ENCODE data around the gene KCNAB1.
"Not testable (repeated sequence)": the region's sequence is repeated elsewhere in the genome, so short reads cannot be mapped to it uniquely, and the experiment has no call there.

KCNAB1 gene

GRCh38 chr3:156215751-156216150 is 95.4 kb downstream of the KCNAB1 start:
- in situ Hi-C loops (cut with HindIII; ENCODE audit: low sequenced_read_pairs), result no loop called here
- no peak overlapping the region for H3K4me3 ChIP-seq (ENCODE audit: low read depth, low read length)
- no peak for TF ChIP-seq CTCF (IDR thresholded peaks at IDR 0.05; ENCODE audit: low read depth, low read length)
- DNase-seq (ENCODE audit: low read depth, low spot score), result no peak

- in situ Hi-C loops (cut with HindIII; ENCODE audit: low sequenced_read_pairs), result no loop called here
- no peak overlapping the region for H3K4me3 ChIP-seq (ENCODE audit: low read depth, low read length)
- TF ChIP-seq CTCF (IDR thresholded peaks at IDR 0.05; ENCODE audit: low read depth, low read length), result no peak
- no peak for DNase-seq (ENCODE audit: low read depth, low spot score)
Observed at GRCh38 chr3:156216216-156216615, 95.8 kb downstream of the KCNAB1 start.

GRCh38 chr3:156216852-156217251 is 96.5 kb downstream of the KCNAB1 start:
- H3K4me3 ChIP-seq (ENCODE audit: low read depth, low read length), result no peak overlapping the region
- DNase-seq (ENCODE audit: low read depth, low spot score), result no peak
- TF ChIP-seq CTCF (IDR thresholded peaks at IDR 0.05; ENCODE audit: low read depth, low read length), result no peak
- in situ Hi-C loops (cut with HindIII; ENCODE audit: low sequenced_read_pairs), result no loop called here

- no peak for TF ChIP-seq CTCF (IDR thresholded peaks at IDR 0.05; ENCODE audit: low read depth, low read length)
- H3K4me3 ChIP-seq (ENCODE audit: low read depth, low read length), result no peak overlapping the region
- DNase-seq (ENCODE audit: low read depth, low spot score), result peak; percentile 78
- in situ Hi-C loops (cut with HindIII; ENCODE audit: low sequenced_read_pairs), result no loop called here
Observed at GRCh38 chr3:156217674-156218352, 97.4 kb downstream of the KCNAB1 start.

- in situ Hi-C loops (cut with HindIII; ENCODE audit: low sequenced_read_pairs), result no loop called here
- DNase-seq (ENCODE audit: low read depth, low spot score), result peak; percentile 53
Observed at GRCh38 chr3:156218353-156218744, 98.0 kb downstream of the KCNAB1 start.

GRCh38 chr3:156222381-156222780 is 102.0 kb downstream of the KCNAB1 start:
- H3K4me3 ChIP-seq (ENCODE audit: low read depth, low read length); in situ Hi-C loops (cut with HindIII; ENCODE audit: low sequenced_read_pairs); DNase-seq (ENCODE audit: low read depth, low spot score): not testable (repeated sequence)

More at GRCh38 chr3:156218353-156218744, 98.0 kb downstream of the KCNAB1 start:
- TF ChIP-seq CTCF (IDR thresholded peaks at IDR 0.05; ENCODE audit: low read depth, low read length), result no peak
- H3K4me3 ChIP-seq (ENCODE audit: low read depth, low read length), result no peak overlapping the region

GRCh38 chr3:156224046-156224445 is 103.7 kb downstream of the KCNAB1 start:
- in situ Hi-C loops (cut with HindIII; ENCODE audit: low sequenced_read_pairs); H3K4me3 ChIP-seq (ENCODE audit: low read depth, low read length); DNase-seq (ENCODE audit: low read depth, low spot score): not testable (repeated sequence)
